ENCODE data around the gene CPLX3.

The CPLX3 gene

DNA sequence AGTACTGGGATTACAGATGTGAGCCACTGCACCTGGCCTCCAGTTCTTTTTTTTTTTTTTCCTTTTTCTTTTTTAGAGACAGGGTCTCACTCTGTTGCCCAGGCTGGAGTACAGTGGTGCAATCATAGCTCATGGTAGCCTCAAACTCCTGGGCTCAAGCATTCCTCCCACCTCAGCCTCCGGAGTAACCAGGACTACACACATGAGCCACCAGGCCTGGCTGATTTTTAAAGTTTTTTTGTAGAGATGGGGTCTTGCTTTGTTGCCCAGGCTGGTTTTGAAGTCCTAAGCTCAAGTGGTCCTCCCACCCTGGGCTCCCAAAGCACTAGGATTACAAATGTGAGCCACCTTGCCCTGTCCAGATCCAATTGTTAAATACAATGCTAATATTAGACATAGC, 30.1 kb downstream of the CPLX3 start:
- FAIRE-seq (no peak), DNase-seq (ENCODE audit: insufficient read length) (no peak)
- no peak for TF ChIP-seq POLR2A (IDR thresholded peaks at IDR 0.05; ENCODE audit: low read depth, low read length)
- no peak for TF ChIP-seq TAF1 (IDR thresholded peaks at IDR 0.05; ENCODE audit: borderline replicate concordance, low read depth, low read length)
- TF ChIP-seq POLR2AphosphoS5 (IDR thresholded peaks at IDR 0.05; ENCODE audit: low read depth, low read length) = no peak

GRCh38 chr15:74857082-74857655, 30.7 kb downstream of the CPLX3 start:
- DNase-seq (ENCODE audit: insufficient read length) = no peak
- TF ChIP-seq TAF1 (IDR thresholded peaks at IDR 0.05; ENCODE audit: borderline replicate concordance, low read depth, low read length) = no peak
- TF ChIP-seq POLR2A (IDR thresholded peaks at IDR 0.05; ENCODE audit: low read depth, low read length) = peak; percentile 52; the same call in 1 of the 2 replicates
- no peak for TF ChIP-seq POLR2AphosphoS5 (IDR thresholded peaks at IDR 0.05; ENCODE audit: low read depth, low read length)
- peak; percentile 99 for FAIRE-seq

GRCh38 chr15:74857671-74858368, 31.4 kb downstream of the CPLX3 start:
- peak; percentile 83 for FAIRE-seq
- DNase-seq (ENCODE audit: insufficient read length) = no peak
- TF ChIP-seq POLR2A (IDR thresholded peaks at IDR 0.05; ENCODE audit: low read depth, low read length) (peak; percentile 33; the same call in 1 of the 2 replicates), POLR2AphosphoS5 (IDR thresholded peaks at IDR 0.05; ENCODE audit: low read depth, low read length) (no peak)

- no peak for TF ChIP-seq POLR2A (IDR thresholded peaks at IDR 0.05; ENCODE audit: low read depth, low read length)
- TF ChIP-seq POLR2AphosphoS5 (IDR thresholded peaks at IDR 0.05; ENCODE audit: low read depth, low read length) = no peak
- no peak for TF ChIP-seq TAF1 (IDR thresholded peaks at IDR 0.05; ENCODE audit: borderline replicate concordance, low read depth, low read length)
- no peak for FAIRE-seq
- no peak for DNase-seq (ENCODE audit: insufficient read length)
These were observed 31.9 kb downstream of the CPLX3 start for GRCh38 chr15:74858369-74858740.

DNA sequence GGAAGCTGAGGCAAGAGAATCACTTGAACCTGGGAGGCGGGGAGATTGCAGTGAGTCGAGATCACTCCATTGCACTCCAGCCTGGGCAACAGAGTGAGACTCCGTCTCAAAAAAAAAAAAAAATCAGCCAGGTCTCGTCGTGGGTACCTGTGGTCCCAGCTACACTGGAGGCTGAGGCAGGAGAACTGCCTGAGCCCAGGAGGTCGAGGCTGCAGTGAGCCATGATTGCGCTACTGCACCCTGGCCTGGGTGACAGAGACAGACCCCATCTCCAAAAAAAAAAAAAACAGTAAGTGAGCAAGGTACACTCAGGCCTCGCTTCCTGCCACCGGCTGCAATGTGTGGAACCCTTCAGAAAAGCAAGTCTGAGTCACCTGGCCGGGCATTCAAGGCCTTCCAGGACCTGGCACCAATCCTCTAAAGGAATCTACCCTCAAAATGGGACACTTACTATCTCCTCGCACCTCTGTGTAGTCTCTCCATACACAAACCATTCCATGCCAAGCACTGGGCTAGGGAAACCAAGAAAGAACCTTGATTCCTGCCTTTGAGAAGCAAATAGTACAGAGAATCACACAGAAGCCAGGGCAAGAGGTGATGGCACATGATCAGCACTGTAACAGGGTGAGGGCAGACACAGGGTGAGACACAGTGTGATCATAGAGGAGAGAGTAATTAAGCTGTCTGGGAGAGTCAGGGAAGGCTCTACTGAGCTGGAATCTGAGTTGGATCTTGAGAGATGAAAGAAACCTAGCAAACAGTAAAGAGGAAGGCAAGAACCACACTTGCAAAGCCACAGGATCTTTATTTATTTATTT, 37.0 kb downstream of the CPLX3 start:
- no peak for FAIRE-seq
- no peak; the same call in 1 of the 2 replicates for TF ChIP-seq POLR2A (IDR thresholded peaks at IDR 0.05; ENCODE audit: low read depth, low read length)
- TF ChIP-seq POLR2AphosphoS5 (IDR thresholded peaks at IDR 0.05; ENCODE audit: low read depth, low read length) = 0 out of 2 replicates have a peak, but pooled peaks have one; percentile 21
- no peak for DNase-seq (ENCODE audit: insufficient read length)

GRCh38 chr15:74864296-74864695, 37.9 kb downstream of the CPLX3 start:
- DNase-seq (ENCODE audit: insufficient read length) (no peak), FAIRE-seq (no peak)
- no peak for TF ChIP-seq POLR2A (IDR thresholded peaks at IDR 0.05; ENCODE audit: low read depth, low read length)
- no peak for TF ChIP-seq POLR2AphosphoS5 (IDR thresholded peaks at IDR 0.05; ENCODE audit: low read depth, low read length)
- no peak for TF ChIP-seq TAF1 (IDR thresholded peaks at IDR 0.05; ENCODE audit: borderline replicate concordance, low read depth, low read length)

GRCh38 chr15:74865316-74865715, 38.9 kb downstream of the CPLX3 start:
- no peak for DNase-seq (ENCODE audit: insufficient read length)
- no peak for FAIRE-seq
- TF ChIP-seq POLR2A (IDR thresholded peaks at IDR 0.05; ENCODE audit: low read depth, low read length) (no peak), TAF1 (IDR thresholded peaks at IDR 0.05; ENCODE audit: borderline replicate concordance, low read depth, low read length) (no peak), POLR2AphosphoS5 (IDR thresholded peaks at IDR 0.05; ENCODE audit: low read depth, low read length) (no peak)

GRCh38 chr15:74866090-74866489, 39.7 kb downstream of the CPLX3 start:
- FAIRE-seq (no peak), DNase-seq (ENCODE audit: insufficient read length) (no peak)

DNA sequence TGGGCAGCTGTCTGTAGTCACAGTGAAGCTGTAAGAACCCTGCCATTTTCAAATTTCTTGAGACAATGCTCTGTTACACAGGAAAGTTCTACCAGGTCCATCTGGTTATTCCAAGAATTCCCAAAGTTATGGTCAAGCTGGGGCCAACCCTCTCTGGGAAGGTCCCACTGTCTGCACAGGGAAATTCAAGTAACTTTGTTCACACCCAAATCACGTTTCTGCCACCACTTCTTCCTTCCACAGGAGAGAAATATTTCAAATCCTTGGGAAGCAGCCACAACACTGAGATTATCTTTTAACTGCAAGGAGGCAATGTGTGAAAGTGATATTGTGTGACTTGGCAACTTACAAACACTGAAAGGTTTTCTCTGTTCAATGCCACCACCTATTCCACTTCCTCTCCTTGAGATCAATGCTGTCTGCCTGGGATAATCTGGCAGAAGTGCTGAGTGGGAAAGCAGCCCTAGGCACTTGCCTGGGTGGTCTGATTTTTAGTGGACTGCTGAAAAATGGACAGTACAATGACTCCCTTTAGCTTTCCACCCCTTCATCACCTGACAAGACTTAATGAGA, 41.1 kb downstream of the CPLX3 start:
- 0 out of 2 replicates have a peak, but pooled peaks have one; percentile 13 for TF ChIP-seq POLR2A (IDR thresholded peaks at IDR 0.05; ENCODE audit: low read depth, low read length)
- no peak for TF ChIP-seq TAF1 (IDR thresholded peaks at IDR 0.05; ENCODE audit: borderline replicate concordance, low read depth, low read length)
- TF ChIP-seq POLR2AphosphoS5 (IDR thresholded peaks at IDR 0.05; ENCODE audit: low read depth, low read length) = no peak
- no peak for FAIRE-seq
- DNase-seq (ENCODE audit: insufficient read length) = no peak

More at GRCh38 chr15:74866090-74866489, 39.7 kb downstream of the CPLX3 start:
- TF ChIP-seq TAF1 (IDR thresholded peaks at IDR 0.05; ENCODE audit: borderline replicate concordance, low read depth, low read length) (no peak), POLR2AphosphoS5 (IDR thresholded peaks at IDR 0.05; ENCODE audit: low read depth, low read length) (no peak), POLR2A (IDR thresholded peaks at IDR 0.05; ENCODE audit: low read depth, low read length) (no peak)

- FAIRE-seq = no peak
- TF ChIP-seq POLR2A (IDR thresholded peaks at IDR 0.05; ENCODE audit: low read depth, low read length) (no peak), POLR2AphosphoS5 (IDR thresholded peaks at IDR 0.05; ENCODE audit: low read depth, low read length) (no peak), TAF1 (IDR thresholded peaks at IDR 0.05; ENCODE audit: borderline replicate concordance, low read depth, low read length) (no peak)
- DNase-seq (ENCODE audit: insufficient read length) = no peak
These were observed 41.6 kb downstream of the CPLX3 start for GRCh38 chr15:74868059-74868458.

- FAIRE-seq = peak; percentile 14
- DNase-seq (ENCODE audit: insufficient read length) = no peak
- TF ChIP-seq TAF1 (IDR thresholded peaks at IDR 0.05; ENCODE audit: borderline replicate concordance, low read depth, low read length) = no peak
- TF ChIP-seq POLR2A (IDR thresholded peaks at IDR 0.05; ENCODE audit: low read depth, low read length) = no peak
- TF ChIP-seq POLR2AphosphoS5 (IDR thresholded peaks at IDR 0.05; ENCODE audit: low read depth, low read length) = no peak
These were observed 42.9 kb downstream of the CPLX3 start for GRCh38 chr15:74869372-74869725.

Data from GM12892 (cell line).